Heart left ventricle (tissue), 13 donors: Measurements from ENCODE around the gene PEAK3.

Source experiments
- CTCF ChIP-seq, 12 donors: fragments of 200-600 bp; sonication (generic) in 4 of 12; IDR thresholded peaks; one replicate each; pipeline versions ENCODE4 v1.5.0 to v1.8.0; 2018 to 2022; ENCODE audit warnings: antibody characterized with exemption in 12 of 12, mild to moderate bottlenecking in 5 of 12
- POLR2A ChIP-seq, 2 donors: fragments of 450-650 bp; IDR thresholded peaks; one replicate each; pipeline ENCODE4 v1.6.1; 2017; ENCODE audit warnings: antibody characterized with exemption in 2 of 2, mild to moderate bottlenecking in 2 of 2, moderate library complexity in 2 of 2
- donor health status: ischemic (EF 13 %, LVEDD 7.1; RV severe dilation, severe dysfunction).
- donor health status: DM: no; HTN: yes; CAD: no.
- donor health status: DM: no; HTN: no; CAD: no.
- donor health status: ischemic (EF 25% LVEDD 6.9; RV normal size, moderate dysfunction).
- donor health status: ischemic (EF 25% LVEDD 5.7; RV mildly dilated, moderate dysfunction).
- donor health status: ischemic (EF 35%, LVEDD 5.7; RV mildly dilated, moderate dysfunction).
- donor health status: nonischemic (EF 11% LVEDD 7.7; RV severe dilation, severe dysfunction).
- donor health status: DM: yes; HTN: yes; CAD: no.
- donor health status: PGD.
- donor health status: ischemic (EF 29% LVEDD 5.4; RV normal size, mild dysfunction).
- donor health status: nonischemic (EF 23%, LVEDD 6.1; RV moderate dilation, normal function).

GRCh38 chr19:2329501-2329916 lies 47.5 kb upstream of the PEAK3 start:
- TF ChIP-seq CTCF (IDR thresholded peaks at IDR 0.05) (no peak), POLR2A (IDR thresholded peaks at IDR 0.05) (no peak)
